ENCODE data around the gene CEMIP2. TPM values are rescaled to one million over a fixed set of nuclear protein-coding genes. Genes with fewer than 3 reads are reported as not detected.
A peak's percentile ranks its signal among the peaks of the same experiment; 100 is the strongest.

The CEMIP2 gene
- total and polyA plus RNA-seq, 2 of the 13 experiments (the other 11 are each of a cell fraction or from before 2014, with no cell fraction given): 94.3 to 128 TPM

DNA sequence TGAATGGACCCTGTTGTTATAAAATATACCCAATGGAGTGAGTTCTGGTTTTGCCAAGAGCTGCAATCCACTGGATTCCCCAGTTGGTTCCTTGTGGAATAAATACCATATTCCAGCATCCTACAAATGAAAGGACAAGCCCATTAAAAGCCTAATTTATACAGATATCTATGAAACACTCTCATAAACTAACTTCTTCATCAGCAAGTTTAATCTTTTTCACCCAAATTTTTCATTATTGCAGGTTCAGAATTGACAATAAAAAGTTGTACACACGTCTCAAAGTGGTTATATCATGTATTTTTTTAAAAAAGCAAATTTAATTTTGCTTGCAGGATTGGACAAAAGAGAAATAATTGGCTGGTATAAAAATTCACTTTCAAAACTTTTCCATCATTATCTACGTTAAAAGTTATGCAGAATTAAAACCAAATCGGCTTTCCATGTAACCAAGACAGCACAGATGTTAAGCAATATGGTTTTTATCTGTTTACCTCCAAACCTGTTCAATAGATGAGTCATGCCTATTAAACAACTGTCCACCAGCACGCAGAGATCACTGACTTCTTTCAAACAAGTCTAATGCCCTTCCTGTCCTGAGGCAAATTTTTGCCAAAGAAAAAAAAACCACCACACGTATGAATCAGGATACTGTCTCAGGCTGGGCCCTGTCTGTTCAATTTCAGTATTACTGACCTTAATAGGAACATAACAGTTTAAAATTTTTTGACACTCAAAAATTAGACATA is 42.5 kb downstream of the CEMIP2 start (continued):
- no peak for TF ChIP-seq ZNF607 (CRISPR knock-in tag; IDR thresholded peaks at IDR 0.05; ENCODE audit: borderline replicate concordance)
- TF ChIP-seq ZNF512B (CRISPR knock-in tag; IDR thresholded peaks at IDR 0.05; ENCODE audit: borderline replicate concordance): no peak
- no peak for TF ChIP-seq ATF6 (CRISPR knock-in tag; conservative IDR thresholded peaks at IDR 0.05)
- TF ChIP-seq SALL2 (CRISPR knock-in tag; IDR thresholded peaks at IDR 0.05): no peak
- TF ChIP-seq TEAD3 (CRISPR knock-in tag; optimal IDR thresholded peaks at IDR 0.05; ENCODE audit: borderline replicate concordance): peak; percentile 76
- TF ChIP-seq, protein P1, sequence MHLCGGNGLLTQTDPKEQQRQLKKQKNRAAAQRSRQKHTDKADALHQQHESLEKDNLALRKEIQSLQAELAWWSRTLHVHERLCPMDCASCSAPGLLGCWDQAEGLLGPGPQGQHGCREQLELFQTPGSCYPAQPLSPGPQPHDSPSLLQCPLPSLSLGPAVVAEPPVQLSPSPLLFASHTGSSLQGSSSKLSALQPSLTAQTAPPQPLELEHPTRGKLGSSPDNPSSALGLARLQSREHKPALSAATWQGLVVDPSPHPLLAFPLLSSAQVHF (CRISPR knock-in tag; IDR thresholded peaks at IDR 0.05): no peak
- TF ChIP-seq SCMH1 (CRISPR knock-in tag; IDR thresholded peaks at IDR 0.05; ENCODE audit: borderline replicate concordance): no peak
- no peak for TF ChIP-seq ZNF75D (CRISPR knock-in tag; IDR thresholded peaks at IDR 0.05; ENCODE audit: borderline replicate concordance)
- no peak for TF ChIP-seq ARNT (IDR thresholded peaks at IDR 0.05)
- TF ChIP-seq ZNF572 (CRISPR knock-in tag; IDR thresholded peaks at IDR 0.05): no peak
- TF ChIP-seq, protein P2, sequence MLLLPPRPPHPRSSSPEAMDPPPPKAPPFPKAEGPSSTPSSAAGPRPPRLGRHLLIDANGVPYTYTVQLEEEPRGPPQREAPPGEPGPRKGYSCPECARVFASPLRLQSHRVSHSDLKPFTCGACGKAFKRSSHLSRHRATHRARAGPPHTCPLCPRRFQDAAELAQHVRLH (CRISPR knock-in tag; IDR thresholded peaks at IDR 0.05; ENCODE audit: borderline replicate concordance, low read depth): no peak
- TF ChIP-seq, protein P3, sequence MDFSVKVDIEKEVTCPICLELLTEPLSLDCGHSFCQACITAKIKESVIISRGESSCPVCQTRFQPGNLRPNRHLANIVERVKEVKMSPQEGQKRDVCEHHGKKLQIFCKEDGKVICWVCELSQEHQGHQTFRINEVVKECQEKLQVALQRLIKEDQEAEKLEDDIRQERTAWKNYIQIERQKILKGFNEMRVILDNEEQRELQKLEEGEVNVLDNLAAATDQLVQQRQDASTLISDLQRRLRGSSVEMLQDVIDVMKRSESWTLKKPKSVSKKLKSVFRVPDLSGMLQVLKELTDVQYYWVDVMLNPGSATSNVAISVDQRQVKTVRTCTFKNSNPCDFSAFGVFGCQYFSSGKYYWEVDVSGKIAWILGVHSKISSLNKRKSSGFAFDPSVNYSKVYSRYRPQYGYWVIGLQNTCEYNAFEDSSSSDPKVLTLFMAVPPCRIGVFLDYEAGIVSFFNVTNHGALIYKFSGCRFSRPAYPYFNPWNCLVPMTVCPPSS (IDR thresholded peaks at IDR 0.05): no peak
- TF ChIP-seq CCAR2 (optimal IDR thresholded peaks at IDR 0.05; ENCODE audit: low read depth, low read length): no peak
- no peak for TF ChIP-seq ZNF777 (CRISPR knock-in tag; IDR thresholded peaks at IDR 0.05)
- no peak for TF ChIP-seq ZBTB21 (CRISPR knock-in tag; IDR thresholded peaks at IDR 0.05)
- TF ChIP-seq MXI1 (IDR thresholded peaks at IDR 0.05; ENCODE audit: borderline replicate concordance, low read depth, low read length): peak; percentile 42; the same call in 1 of the 3 replicates
- TF ChIP-seq THYN1 (CRISPR knock-in tag; IDR thresholded peaks at IDR 0.05; ENCODE audit: borderline replicate concordance, low read depth): no peak
- no peak; the same call in 1 of the 2 replicates for TF ChIP-seq ZFX (CRISPR knock-in tag; IDR thresholded peaks at IDR 0.05; ENCODE audit: low read depth)
- no peak for TF ChIP-seq AGO1 (IDR thresholded peaks at IDR 0.05; ENCODE audit: low read depth, low read length, poor library complexity, severe bottlenecking)
- no peak for TF ChIP-seq KDM2A (CRISPR knock-in tag; IDR thresholded peaks at IDR 0.05; ENCODE audit: borderline replicate concordance, low read depth)
- TF ChIP-seq, protein P4, sequence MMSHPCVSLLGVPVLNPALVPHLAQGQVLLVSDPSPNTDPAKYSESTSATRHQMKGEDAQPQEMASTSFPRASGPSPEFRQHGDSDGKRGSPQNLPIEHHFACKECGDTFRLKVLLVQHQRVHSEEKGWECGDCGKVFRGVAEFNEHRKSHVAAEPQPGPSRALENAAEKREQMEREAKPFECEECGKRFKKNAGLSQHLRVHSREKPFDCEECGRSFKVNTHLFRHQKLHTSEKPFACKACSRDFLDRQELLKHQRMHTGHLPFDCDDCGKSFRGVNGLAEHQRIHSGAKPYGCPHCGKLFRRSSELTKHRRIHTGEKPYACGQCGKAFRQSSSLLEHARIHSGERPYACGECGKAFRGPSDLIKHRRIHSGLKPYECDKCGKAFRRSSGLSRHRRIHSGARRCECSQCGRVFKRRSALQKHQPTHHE (CRISPR knock-in tag; IDR thresholded peaks at IDR 0.05; ENCODE audit: borderline replicate concordance): no peak
